GM11168 (cell line): Measurements from ENCODE around the gene ARHGAP31.
"Not testable (repeated sequence)": the region's sequence is repeated elsewhere in the genome, so short reads cannot be mapped to it uniquely, and the experiment has no call there.

Experiments used
- in situ Hi-C: fragments of 300-500 bp; cut with MboI; formaldehyde crosslinking; loops from one replicate; pipeline ENCODE4 v1.12.0; 2022; ENCODE audit warnings: low sequenced_read_pairs; ENCODE audit not compliant: unreplicated experiment

ARHGAP31 gene

DNA sequence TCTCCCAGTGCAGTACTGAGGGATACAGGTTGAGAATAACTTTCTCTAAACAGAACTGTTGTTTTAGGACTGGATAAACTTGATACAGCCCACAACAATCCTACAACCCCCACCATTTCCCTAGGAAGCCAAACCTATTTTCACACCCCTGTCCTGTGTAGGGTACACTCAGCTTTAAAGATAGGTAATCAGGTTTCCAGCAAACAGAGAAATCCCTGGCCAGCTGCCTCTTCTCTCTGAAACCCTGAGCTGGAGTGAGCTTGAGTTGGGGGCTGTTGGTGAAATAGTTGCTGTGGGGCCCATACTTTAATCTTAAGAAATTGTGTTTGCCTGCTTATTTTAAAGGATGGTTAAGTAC is 22.1 kb downstream of the ARHGAP31 start:
- in situ Hi-C loops: no loop called here

DNA sequence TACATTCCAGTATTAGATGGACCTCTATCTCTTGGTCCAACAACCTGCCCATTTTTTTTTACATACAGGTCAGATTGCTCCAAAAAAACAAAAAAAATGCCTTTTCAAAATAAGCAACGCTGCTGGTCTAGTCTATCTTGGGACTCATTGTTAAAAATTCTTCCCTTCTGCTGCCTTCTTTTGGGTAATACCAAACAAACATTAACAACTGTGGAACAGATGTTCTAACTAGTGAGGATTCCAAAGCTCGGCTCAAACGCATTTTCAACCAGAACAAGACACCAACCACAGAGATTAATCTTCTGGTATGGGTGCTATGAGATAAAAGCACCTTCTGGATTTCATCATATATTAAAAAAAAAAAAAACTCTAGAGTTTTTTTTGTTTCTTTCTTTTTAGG is 24.7 kb downstream of the ARHGAP31 start:
- in situ Hi-C loops: no loop called here

DNA sequence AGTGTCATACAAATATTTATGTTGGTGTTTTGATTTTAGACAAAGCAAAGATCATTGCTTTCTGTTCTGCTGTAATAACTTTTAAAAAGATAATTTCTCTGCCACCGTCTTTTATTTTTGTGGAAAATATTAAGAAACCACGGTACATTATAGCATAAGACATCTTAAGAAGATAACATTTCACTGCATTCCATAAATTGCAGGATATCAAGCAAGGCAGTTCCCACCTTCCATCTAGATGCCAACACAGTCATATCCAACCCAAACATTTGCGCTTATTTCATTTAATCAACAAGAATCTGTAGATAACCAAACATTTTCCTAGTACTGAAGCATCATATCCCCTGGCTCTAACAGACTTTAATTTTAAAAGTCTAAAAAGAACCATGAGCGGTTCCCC is 25.1 kb downstream of the ARHGAP31 start:
- in situ Hi-C loops: no loop called here

DNA sequence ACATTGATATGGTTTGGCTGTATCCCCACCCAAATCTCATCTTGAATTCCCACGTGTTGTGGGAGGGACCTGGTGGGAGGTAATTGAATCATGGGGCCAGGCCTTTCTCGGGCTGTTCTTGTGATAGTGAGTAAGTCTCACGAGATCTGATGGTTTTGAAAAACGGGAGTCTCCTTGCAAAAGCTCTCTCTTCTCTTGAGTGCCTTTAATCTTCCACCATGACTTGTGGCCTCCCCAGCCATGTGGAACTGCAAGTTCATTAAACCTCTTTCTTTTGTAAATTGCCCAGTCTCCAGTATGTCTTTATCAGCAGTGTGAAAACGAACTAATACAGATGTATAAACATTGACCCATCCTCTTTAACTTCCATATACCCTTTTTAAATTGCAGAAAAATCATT is 26.6 kb downstream of the ARHGAP31 start:
- in situ Hi-C loops: not testable (repeated sequence)

DNA sequence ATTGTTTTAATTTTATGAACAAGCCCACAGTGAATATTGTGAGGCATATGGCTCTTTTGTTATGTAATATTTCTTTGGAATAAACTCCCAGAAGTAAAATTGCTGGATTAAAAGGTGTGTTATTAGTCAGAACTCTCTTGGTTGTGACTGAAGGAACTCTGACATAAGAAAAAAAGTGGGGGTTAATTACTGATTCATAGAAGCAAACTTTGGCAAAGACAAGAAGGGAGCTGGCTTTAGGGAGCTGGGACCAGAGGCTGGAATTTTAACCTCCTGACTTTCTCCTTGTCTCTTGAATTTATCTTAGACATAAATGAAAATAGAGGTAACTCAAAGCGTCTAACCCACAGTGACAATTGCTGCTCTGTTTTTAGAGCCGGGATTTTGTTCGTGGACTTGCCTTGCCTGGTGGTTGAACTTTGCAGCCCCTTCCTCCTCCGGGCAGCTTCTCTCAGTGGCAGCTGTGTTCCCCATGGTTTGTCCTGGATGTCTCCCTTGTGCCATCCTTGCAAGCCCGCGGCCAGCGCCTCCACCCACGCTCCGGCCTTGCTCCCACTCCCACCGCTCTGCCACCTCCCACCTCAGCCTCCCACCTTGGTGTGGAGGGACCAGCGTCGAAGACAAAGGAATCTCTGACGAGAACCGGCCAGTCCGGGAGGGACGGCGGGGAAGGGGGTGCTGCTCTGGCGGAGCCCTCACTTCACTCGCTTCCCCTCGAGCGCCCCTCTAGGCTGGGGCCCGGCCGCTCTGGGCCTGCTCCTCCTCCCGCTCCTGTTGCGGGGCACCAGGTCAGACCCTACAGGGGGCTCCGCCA is 28.0 kb downstream of the ARHGAP31 start:
- in situ Hi-C loops: no loop called here

DNA sequence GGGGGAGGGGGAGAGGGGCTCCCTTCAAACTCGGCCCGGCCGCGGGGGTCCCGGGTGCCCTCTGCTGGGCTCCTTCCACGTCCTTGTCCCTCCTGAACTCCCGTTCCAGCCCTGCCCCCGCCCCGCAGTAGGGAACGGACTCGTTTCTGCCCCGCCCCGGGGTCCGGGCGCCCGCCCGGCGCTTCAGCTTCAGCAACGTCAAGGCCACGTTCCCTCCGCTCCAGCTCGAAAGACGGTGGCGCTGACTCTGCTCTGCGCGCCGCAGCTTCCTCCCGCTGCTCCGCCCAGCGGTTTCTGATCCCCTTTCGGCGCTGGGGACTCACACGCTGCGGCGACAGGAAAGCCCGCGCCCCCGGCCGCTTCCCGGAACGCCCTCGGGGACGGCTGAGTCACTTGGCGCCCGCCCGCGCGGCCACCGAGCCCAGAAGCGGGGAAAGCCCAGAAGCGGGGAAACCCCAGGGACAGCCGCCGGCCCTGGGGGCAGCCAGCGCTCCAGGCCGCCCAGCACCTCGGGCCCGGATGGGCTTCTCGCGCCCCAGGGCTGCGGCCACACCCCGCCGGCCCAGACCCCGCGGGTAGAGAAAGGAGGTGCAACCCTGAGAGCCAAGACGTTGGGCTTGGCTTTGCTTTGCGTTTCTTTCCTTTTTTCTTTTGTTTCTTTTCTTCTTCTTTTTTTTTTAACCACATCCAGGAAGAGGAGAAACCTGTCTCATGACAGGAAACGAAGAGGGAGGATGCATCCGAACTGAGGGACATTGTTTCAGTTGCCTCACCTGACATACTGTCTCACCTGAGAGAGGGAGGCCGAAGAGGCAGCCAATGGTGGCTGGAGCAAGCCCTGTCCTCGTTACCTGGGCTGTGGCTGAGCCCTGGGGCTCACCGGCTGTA is 28.9 kb downstream of the ARHGAP31 start:
- in situ Hi-C loops: no loop called here

DNA sequence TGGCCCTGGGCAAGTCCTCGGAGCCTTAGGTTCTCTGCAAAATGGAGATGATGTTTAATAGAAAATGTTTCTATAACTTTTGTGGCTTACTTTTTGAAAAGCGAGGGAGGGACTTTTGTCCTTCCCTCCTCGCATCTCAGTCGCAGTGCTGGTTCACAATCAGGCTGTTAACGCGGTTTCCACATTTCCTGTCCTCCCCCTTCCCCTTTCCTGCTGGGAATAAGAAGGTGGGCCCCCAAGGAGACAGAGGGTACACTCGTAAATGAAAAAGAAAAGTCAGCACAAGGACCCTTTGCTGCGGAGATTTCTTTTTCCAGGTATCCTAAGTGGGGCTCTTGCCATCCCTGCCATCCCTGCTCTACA is 29.5 kb downstream of the ARHGAP31 start:
- in situ Hi-C loops: no loop called here

DNA sequence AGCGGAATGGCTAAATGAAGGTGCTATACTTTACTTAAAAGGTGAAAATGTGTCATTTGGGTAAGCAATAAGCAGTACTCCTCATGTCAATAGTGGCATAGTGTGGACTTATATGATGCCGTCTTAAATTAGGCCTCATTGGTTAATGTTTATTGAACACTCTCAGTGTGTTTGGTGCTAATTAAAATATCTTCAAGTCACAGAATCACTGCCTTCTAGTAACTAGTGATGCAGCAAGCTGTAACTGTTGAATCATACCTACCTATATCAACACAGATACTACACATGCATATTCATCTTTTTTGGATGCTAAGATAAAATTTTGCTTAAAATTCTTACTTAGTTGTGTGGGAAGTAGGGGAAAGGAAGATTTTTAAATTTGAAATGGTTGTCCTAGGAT is 30.7 kb downstream of the ARHGAP31 start:
- in situ Hi-C loops: no loop called here

DNA sequence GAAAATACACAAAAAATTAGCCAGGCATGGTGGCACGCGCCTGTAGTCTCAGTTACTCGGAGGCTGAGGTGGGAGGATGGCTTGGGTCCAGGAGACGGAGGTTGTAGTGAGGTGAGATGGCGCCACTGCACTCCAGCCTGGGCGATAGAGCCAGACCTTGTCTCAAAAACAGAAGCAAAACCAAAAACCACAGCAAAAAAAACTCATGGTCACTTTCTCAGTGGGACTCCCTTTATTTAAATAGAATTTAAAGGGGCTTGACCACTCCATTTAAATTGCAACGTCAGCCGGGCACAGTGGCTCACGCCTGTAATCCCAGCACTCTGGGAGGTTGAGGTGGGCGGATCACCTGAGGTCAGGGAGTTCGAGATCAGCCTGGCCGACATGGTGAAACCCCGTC is 32.8 kb downstream of the ARHGAP31 start:
- in situ Hi-C loops: no loop called here

DNA sequence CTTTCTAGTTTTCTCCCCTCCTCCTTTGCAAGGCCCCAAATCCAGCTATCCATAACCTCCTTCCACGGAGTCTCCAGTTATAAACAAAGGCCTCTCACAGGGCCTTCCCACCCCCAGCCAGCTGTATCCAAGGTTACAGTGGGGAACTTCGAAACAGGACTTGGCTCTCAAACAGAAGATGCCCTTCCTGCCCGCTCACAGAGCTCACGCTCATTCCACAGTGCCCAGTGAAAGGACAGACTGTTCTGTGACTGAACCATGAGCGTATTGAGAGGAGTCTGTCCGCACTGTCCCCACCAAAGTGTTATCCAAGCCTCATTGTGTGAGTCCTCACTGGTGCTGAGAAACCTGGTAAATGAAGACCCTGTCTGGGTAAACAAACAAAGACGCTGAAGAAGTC is 35.4 kb downstream of the ARHGAP31 start:
- in situ Hi-C loops: no loop called here

DNA sequence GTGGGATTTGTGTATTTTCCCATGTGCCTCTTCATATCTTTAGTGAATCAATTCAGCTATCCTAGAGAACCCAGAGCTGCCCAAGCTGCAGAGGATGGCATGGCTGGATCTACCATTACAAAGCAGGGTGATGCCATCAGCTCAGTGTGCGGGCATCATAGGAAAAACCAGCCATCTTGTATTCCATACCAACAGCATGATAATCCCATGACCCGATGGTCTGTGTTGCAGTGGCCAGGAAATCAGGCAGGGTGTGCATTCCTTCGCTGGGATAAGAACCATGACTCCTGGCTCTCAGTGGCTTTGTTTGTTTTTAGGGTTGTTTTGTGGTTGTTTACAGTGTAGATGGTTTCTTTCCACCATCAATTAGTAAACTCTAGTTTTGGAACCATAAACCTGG is 36.0 kb downstream of the ARHGAP31 start:
- in situ Hi-C loops: no loop called here

DNA sequence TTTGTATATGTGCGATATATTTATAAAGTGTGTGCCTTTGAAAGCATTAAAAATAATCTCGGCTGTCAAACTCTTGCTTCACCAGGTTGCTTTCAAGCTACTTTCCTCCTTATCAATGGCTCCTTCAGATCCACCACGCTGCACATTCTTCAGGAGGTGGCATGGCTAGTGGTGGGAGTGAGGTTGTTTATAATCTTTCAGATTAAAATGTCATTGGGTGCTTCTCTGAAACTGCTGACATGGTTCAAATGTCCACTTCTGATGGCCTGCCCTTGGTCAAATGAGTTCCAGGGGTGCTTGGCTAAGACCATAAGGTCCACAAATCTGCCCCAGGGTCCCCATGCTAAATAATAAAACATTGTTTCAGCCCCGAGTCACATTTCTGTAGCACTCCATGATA is 36.7 kb downstream of the ARHGAP31 start:
- in situ Hi-C loops: no loop called here

DNA sequence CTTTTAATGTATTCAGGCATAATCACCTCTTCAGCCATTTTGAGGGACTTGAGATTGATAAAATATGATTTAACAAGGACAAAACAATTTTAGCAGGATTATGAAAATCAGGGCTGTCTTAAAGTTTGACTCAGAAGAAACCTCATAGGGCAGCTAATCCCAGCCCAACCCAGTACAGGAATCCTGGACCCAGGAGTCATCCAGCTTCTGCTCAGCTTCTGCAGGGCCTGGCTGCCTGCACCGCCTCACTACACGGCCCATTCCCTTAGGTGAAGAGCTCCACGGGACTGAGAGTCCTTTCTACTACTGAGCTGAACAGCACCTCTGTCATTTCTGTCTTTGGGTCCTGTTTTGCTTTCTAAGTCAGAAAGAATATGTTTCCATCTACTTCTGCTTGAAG is 37.5 kb downstream of the ARHGAP31 start:
- in situ Hi-C loops: no loop called here

DNA sequence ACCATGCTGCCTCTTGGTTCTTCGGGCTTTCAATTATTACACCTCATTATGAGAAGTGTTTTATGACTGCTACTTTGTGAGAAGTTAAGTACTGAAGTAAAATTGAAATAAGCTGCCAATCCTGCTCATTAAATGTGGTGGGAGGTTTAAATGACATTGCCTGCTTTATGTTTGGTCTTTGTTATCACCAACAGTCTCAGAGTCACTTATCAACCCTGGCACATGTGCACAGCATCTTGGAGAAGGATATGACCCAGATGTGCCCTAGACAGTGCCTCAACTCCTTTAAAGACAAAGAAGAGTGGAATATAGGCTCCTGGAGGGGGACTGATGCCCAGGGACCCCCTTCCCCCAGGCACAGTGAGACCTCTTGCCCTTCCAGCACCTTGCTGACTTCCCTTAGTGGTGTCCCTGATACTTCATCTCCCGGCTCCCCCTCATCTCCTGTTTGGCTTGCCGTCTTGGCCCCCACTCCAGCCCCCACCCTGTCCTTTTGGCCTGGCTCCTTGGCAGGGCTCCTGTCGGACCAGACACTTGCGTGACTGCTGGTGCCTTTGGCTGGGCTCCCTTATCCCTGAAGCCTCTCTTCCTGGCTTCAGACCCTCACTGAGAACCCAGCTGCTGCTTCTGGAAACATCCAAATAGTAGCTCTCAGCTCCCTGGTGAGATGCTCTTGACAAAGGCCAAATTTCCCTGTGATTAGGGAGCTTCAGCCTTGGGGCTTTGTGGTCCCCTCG is 39.8 kb downstream of the ARHGAP31 start:
- in situ Hi-C loops: no loop called here

DNA sequence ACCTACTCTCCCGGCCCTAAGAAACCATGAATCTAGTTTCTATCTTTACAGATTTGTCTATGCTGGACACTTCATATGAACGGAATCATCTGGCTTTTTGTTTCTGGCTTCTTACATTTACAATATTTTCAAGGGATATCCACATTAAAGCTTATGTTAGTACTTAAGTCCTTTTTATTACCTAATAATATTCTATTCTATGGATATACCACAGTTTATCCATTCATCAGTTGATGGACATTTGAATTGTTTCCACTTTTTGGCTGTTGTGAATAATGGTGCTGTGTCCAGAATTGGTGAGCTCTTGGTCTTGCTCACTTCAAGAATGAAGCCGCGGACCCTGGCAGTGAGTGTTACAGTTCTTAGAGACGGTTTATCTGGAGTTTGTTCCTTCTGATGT is 42.6 kb downstream of the ARHGAP31 start:
- in situ Hi-C loops: no loop called here

DNA sequence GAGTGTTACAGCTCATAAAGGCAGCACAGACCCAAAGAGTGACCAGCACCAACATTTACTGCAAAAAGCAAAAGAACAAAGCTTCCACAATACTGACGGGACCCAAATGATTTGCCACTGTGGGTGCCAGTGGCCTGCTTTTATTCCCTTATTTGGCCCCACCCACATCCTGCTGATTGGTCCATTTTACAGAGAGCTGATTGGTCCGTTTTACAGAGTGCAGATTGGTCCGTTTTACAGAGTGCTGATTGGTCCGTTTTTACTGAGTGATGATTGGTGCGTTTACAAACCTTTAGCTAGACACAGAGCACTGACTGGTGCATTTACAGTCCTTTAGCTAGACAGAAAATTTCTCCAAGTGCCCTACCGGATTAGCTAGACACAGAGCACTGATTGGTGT is 43.2 kb downstream of the ARHGAP31 start:
- in situ Hi-C loops: not testable (repeated sequence)

DNA sequence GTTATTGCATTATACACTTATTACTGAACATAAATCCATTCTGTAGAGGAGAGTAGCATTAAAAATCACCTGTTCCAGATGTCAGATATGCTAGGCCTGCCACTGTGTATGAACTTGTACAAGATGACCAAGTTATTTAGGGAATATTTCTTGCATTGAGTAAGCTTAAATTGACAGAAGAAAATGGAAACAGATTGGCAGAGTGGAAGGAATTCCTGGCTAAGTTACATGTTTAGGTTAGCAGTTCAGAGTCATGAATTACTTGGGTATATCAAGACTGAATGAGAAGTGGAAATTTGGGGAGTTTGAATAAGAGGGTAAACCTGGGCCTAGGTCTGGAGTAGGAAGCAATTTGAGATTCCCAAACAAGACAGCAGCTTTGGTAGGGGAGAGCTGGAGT is 44.6 kb downstream of the ARHGAP31 start:
- in situ Hi-C loops: no loop called here

DNA sequence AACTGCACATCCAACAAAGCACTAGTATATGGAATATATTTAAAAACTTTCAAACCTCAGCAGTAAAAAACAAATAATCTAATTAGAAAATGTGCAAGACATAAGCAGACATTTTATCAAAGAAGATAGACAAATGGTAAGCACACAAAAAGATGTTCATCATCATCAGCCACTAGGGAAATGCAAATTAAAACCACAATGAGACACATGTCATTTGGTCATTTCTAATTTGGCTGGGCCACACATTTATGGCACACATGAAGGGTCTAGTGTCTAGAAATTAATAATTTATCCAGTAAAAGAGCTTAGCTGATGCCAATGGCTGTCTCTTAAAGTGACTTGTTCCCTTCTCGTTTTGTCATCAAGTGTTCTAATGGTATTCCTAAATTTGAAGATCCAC is 45.8 kb downstream of the ARHGAP31 start:
- in situ Hi-C loops: no loop called here

DNA sequence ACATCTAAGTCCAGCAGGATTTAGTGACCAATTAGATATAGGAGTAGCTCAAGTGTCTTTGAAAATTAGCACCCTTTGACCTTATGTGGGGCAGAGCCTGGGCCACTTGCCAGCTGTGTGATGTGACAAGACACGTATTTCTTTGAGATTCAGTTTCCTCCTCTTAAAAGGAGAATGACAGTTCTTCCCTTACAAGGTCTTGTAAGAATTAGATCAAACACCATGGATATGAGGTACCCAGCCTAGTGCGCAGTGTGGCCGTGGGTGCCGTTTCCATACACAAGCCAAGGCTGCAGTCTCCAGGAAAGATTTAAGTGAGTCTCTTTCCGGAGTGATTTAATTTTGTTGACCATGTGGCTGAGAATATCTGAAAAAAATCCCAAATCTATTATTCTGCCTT is 46.3 kb downstream of the ARHGAP31 start:
- in situ Hi-C loops: no loop called here

DNA sequence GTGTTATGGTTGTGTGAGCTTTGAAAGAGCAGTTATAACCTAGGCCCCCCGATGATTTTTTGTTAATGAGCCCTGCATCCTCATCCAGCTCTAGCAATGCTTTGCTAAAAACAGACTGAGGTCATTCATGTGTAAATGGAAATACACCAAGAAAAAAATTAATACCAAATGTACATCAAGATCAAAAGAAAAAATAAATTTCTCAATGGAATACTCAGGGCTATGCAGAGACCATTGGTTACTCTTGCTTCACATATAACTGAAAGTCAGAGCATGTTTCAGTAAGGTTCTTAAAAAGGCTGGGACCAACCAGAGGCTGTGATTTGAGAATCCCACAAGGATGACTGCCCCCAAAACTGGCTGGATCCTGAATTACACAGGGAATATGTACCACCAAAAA is 48.0 kb downstream of the ARHGAP31 start:
- in situ Hi-C loops: no loop called here

DNA sequence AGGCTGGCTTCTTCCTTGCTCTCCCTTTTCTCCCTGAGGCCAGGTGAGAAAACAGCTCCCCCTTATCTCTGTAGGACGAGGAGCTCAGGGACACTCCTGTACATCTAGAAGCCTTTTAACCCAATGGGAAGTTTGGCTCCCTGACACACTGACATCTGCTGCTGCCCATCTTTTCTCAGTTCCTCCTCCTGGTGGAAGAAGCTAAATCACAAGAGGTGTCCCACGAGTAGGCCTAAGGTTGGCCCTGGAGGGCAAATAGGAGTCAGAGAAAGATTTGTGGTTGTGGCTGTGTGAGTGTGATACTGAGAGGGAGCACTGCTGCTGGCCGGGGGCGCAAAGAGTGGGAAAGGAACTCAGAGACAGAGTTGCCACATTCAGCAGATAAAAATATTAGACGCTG is 49.5 kb downstream of the ARHGAP31 start:
- in situ Hi-C loops: no loop called here
